Fibroblast of the aortic adventitia (primary cell): ENCODE data around the gene KLK14. TPM values are rescaled to one million over a fixed set of nuclear protein-coding genes. Genes with fewer than 3 reads are reported as not detected.

ENCODE experiments used
- DNase-seq: peaks from one replicate; pipeline ENCODE4 v3.0.0-alpha.2; 2010; ENCODE audit warnings: low read depth
- H3K4me3 ChIP-seq: 2 replicates; pipeline ENCODE4 v1.5.1; 2011; ENCODE audit warnings: low read depth, mild to moderate bottlenecking, control low read depth, low read length, moderate library complexity
- CTCF ChIP-seq: IDR thresholded peaks from 2 replicates; pipeline ENCODE4 v1.5.1; 2011; ENCODE audit warnings: mild to moderate bottlenecking, low read length, control low read depth, inconsistent platforms; ENCODE audit not compliant: insufficient read depth
- total RNA-seq: library from RNA; depleted of rRNA; stranded (reverse); fragments of >200 nt; gene quantifications from 2 replicates; pipeline ENCODE4 v1.2.3, GENCODE V29; 2012; ENCODE audit warnings: low replicate concordance

KLK14 gene
- total RNA-seq, 1 donor: not detected

- no peak for DNase-seq
- TF ChIP-seq CTCF: no peak
- H3K4me3 ChIP-seq: no peak overlapping the region
Measured at GRCh38 chr19:51101171-51101865, 18.6 kb upstream of the KLK14 start.

GRCh38 chr19:51100601-51101000 lies 17.9 kb upstream of the KLK14 start:
- no peak overlapping the region for H3K4me3 ChIP-seq
- no peak for DNase-seq
- no peak for TF ChIP-seq CTCF

GRCh38 chr19:51099047-51099382 lies 16.3 kb upstream of the KLK14 start:
- no peak overlapping the region for H3K4me3 ChIP-seq
- TF ChIP-seq CTCF: no peak
- no peak for DNase-seq

GRCh38 chr19:51098365-51099046 lies 15.8 kb upstream of the KLK14 start:
- DNase-seq: no peak
- H3K4me3 ChIP-seq: no peak overlapping the region
- no peak for TF ChIP-seq CTCF

GRCh38 chr19:51097796-51098195 lies 15.1 kb upstream of the KLK14 start:
- no peak overlapping the region for H3K4me3 ChIP-seq
- no peak for TF ChIP-seq CTCF
- DNase-seq: no peak

- TF ChIP-seq CTCF: peak; percentile 73
- no peak overlapping the region for H3K4me3 ChIP-seq
- peak; percentile 53 for DNase-seq
Measured at GRCh38 chr19:51097166-51097738, 14.6 kb upstream of the KLK14 start.
